Measurements from ENCODE around the gene PPARG.

DNA sequence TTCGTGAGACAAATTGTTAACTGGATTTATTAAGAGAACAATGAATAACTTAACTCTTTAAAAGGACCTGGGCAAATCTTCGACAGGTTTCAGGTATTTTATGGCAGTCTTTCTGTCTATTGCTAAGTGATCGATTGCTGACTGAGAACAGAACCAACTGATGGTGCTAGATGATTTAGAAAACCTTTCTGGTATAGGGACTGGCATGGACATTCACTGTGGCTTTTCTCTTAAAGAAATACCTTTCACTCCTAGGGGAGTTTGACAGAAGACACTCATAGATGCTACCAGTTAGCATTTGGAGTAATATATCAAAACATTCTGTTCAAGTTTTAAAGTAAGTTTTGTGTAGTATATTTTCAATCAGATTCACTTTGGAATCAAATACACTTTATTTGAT, 654 bp downstream of the PPARG start:
- TF ChIP-seq, protein P1, sequence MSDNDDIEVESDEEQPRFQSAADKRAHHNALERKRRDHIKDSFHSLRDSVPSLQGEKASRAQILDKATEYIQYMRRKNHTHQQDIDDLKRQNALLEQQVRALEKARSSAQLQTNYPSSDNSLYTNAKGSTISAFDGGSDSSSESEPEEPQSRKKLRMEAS (IDR thresholded peaks at IDR 0.05; ENCODE audit: insufficient read depth, insufficient read length), result no peak
- TF ChIP-seq, protein P2, sequence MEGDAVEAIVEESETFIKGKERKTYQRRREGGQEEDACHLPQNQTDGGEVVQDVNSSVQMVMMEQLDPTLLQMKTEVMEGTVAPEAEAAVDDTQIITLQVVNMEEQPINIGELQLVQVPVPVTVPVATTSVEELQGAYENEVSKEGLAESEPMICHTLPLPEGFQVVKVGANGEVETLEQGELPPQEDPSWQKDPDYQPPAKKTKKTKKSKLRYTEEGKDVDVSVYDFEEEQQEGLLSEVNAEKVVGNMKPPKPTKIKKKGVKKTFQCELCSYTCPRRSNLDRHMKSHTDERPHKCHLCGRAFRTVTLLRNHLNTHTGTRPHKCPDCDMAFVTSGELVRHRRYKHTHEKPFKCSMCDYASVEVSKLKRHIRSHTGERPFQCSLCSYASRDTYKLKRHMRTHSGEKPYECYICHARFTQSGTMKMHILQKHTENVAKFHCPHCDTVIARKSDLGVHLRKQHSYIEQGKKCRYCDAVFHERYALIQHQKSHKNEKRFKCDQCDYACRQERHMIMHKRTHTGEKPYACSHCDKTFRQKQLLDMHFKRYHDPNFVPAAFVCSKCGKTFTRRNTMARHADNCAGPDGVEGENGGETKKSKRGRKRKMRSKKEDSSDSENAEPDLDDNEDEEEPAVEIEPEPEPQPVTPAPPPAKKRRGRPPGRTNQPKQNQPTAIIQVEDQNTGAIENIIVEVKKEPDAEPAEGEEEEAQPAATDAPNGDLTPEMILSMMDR (IDR thresholded peaks at IDR 0.05; ENCODE audit: extremely low read depth in 1 of 2, insufficient read depth in 1 of 2, low read depth in 1 of 2, low read length in 2 of 2), result no peak
- TF ChIP-seq EZH2 (IDR thresholded peaks at IDR 0.05; ENCODE audit: borderline replicate concordance, low read depth, low read length, severe bottlenecking) (no peak), GATA2 (IDR thresholded peaks at IDR 0.05; ENCODE audit: insufficient read depth, insufficient read length, low read depth, low read length) (no peak), POLR2A (IDR thresholded peaks at IDR 0.05; ENCODE audit: low read depth, low read length) (no peak), JUN (IDR thresholded peaks at IDR 0.05; ENCODE audit: borderline replicate concordance, insufficient read depth, insufficient read length, low read depth) (no peak), POLR2AphosphoS5 (IDR thresholded peaks at IDR 0.05; ENCODE audit: insufficient read depth, low read depth, low read length) (no peak), MYC (IDR thresholded peaks at IDR 0.05; ENCODE audit: low read depth, low read length) (no peak)

All from endothelial cell of umbilical vein (primary cell).